ENCODE measurements around the gene BANP. TPM values are rescaled to one million over a fixed set of nuclear protein-coding genes. Genes with fewer than 3 reads are reported as not detected.
A peak's percentile ranks its signal among the peaks of the same experiment; 100 is the strongest.

Gene BANP
- total and polyA plus RNA-seq, 12 donors: 10.4 to 29.8 (median 21.7) TPM

- no peak for TF ChIP-seq POLR2A (IDR thresholded peaks at IDR 0.05)
- TF ChIP-seq, protein P1, sequence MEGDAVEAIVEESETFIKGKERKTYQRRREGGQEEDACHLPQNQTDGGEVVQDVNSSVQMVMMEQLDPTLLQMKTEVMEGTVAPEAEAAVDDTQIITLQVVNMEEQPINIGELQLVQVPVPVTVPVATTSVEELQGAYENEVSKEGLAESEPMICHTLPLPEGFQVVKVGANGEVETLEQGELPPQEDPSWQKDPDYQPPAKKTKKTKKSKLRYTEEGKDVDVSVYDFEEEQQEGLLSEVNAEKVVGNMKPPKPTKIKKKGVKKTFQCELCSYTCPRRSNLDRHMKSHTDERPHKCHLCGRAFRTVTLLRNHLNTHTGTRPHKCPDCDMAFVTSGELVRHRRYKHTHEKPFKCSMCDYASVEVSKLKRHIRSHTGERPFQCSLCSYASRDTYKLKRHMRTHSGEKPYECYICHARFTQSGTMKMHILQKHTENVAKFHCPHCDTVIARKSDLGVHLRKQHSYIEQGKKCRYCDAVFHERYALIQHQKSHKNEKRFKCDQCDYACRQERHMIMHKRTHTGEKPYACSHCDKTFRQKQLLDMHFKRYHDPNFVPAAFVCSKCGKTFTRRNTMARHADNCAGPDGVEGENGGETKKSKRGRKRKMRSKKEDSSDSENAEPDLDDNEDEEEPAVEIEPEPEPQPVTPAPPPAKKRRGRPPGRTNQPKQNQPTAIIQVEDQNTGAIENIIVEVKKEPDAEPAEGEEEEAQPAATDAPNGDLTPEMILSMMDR (IDR thresholded peaks at IDR 0.05): no peak
- DNase-seq: no peak
- Histone ChIP-seq H3K27ac (peak overlapping the region in 4 of 5 donors; percentile 33 to 78 (median 66)), H3K9me3 (replicated peaks in 1 of 3) (no peaks in the 10 kb centered on the region), H3K36me3 (replicated peaks in 1 of 2) (no peaks in the 10 kb centered on the region), H3K4me1 (replicated peaks in 1 of 2) (peaks cover 14 to 19% of the 10 kb centered on the region in 2 donors), H3K27me3 (no peaks in the 10 kb centered on the region), H3K4me3 (peak overlapping the region in 1 of 4 donors; percentile 11)
- WGBS, 4 donors: 71 to 76% (median 71%) methylated on average over 5 of the region's 5 CpGs
- intact Hi-C loops (cut with DNase I): no loop called here
Observed at GRCh38 chr16:87966064-87966645, 14.9 kb downstream of the BANP start.

GRCh38 chr16:87966685-87967185, 15.5 kb downstream of the BANP start:
- TF ChIP-seq POLR2A (IDR thresholded peaks at IDR 0.05): no peak
- TF ChIP-seq, protein P1 (IDR thresholded peaks at IDR 0.05): no peak
- WGBS, 4 donors: 19 to 28% (median 24%) methylated on average over 5 to 14 of the region's 14 CpGs
- peaks cover 14 to 19% of the 10 kb centered on the region in 2 donors for H3K4me1 ChIP-seq (replicated peaks in 1 of 2)
- H3K4me3 ChIP-seq: peak overlapping the region in 1 of 4 donors; percentile 11
- no peaks in the 10 kb centered on the region for H3K36me3 ChIP-seq (replicated peaks in 1 of 2)
- intact Hi-C loops (cut with DNase I): no loop called here
- peak in 3 of 7 donors; percentile 40 to 52 (median 40) for DNase-seq
- no peaks in the 10 kb centered on the region for H3K27me3 ChIP-seq
- peak overlapping the region in 4 of 5 donors; percentile 33 to 78 (median 66) for H3K27ac ChIP-seq
- H3K9me3 ChIP-seq (replicated peaks in 1 of 3): peaks cover 0 to 1% (median 0%) of the 10 kb centered on the region in 3 donors

- peak in 1 of 7 donors; percentile 15 for DNase-seq
- H3K27me3 ChIP-seq: no peaks in the 10 kb centered on the region
- no peaks in the 10 kb centered on the region for H3K36me3 ChIP-seq (replicated peaks in 1 of 2)
- 81 to 86% (median 82%) methylated on average over 7 of the region's 7 CpGs for WGBS, 4 donors
- TF ChIP-seq POLR2A (IDR thresholded peaks at IDR 0.05): no peak
- TF ChIP-seq, protein P1 (IDR thresholded peaks at IDR 0.05): no peak
- H3K9me3 ChIP-seq (replicated peaks in 1 of 3): peaks cover 0 to 9% (median 0%) of the 10 kb centered on the region in 3 donors
- intact Hi-C loops (cut with DNase I): no loop called here
- no peak overlapping the region for H3K4me3 ChIP-seq
- H3K27ac ChIP-seq: no peak overlapping the region
- H3K4me1 ChIP-seq (replicated peaks in 1 of 2): peaks cover 14 to 19% of the 10 kb centered on the region in 2 donors
Observed at GRCh38 chr16:87968541-87968940, 17.3 kb downstream of the BANP start.

- Histone ChIP-seq H3K27me3 (no peaks in the 10 kb centered on the region), H3K36me3 (replicated peaks in 1 of 2) (no peaks in the 10 kb centered on the region), H3K4me1 (replicated peaks in 1 of 2) (peaks cover 14 to 19% of the 10 kb centered on the region in 2 donors), H3K27ac (no peak overlapping the region), H3K4me3 (no peak overlapping the region), H3K9me3 (replicated peaks in 1 of 3) (peaks cover 0 to 9% (median 0%) of the 10 kb centered on the region in 3 donors)
- DNase-seq: no peak
- 57 to 82% (median 64%) methylated on average over 3 of the region's 3 CpGs for WGBS, 4 donors
- TF ChIP-seq, protein P1 (IDR thresholded peaks at IDR 0.05): no peak
- no peak for TF ChIP-seq POLR2A (IDR thresholded peaks at IDR 0.05)
- intact Hi-C loops (cut with DNase I): no loop called here
Observed at GRCh38 chr16:87970186-87970585, 19.0 kb downstream of the BANP start.
